CD14-positive monocyte (primary cell): Measurements from ENCODE around the gene CALHM1. TPM values are rescaled to one million over a fixed set of nuclear protein-coding genes. Genes with fewer than 3 reads are reported as not detected.

Experiments used
- DNase-seq, 3 donors: peaks; one replicate each; pipeline ENCODE4 v3.0.0-alpha.2; 2011 to 2022
- H2AFZ ChIP-seq: 2 replicates; pipeline ENCODE4 v1.6.0; 2012; ENCODE audit warnings: mild to moderate bottlenecking, low read depth, low read length, inconsistent platforms; ENCODE audit not compliant: insufficient read depth, poor library complexity, severe bottlenecking
- H3K27ac ChIP-seq, 2 donors: 1 replicate in 1 of 2; 2 replicates in 1 of 2; pipeline ENCODE4 v1.5.1; 2012 to 2013; ENCODE audit warnings: low read length in 2 of 2, control low read depth in 1 of 2, inconsistent platforms in 1 of 2, low read depth in 1 of 2, mild to moderate bottlenecking in 1 of 2
- H3K27me3 ChIP-seq, 2 donors: one replicate each; pipeline versions ENCODE4 v1.6.0 to v1.6.1; 2011 to 2013; ENCODE audit warnings: low read length in 2 of 2; ENCODE audit not compliant: control insufficient read depth in 2 of 2, insufficient read depth in 2 of 2
- H3K36me3 ChIP-seq, 2 donors: replicated peaks in 1 of 2; 1 replicate in 1 of 2; 2 replicates in 1 of 2; pipeline versions ENCODE4 v1.5.1 to v1.6.1; 2012 to 2013; ENCODE audit warnings: low read length in 2 of 2, control low read depth in 1 of 2, inconsistent platforms in 1 of 2, mild to moderate bottlenecking in 1 of 2; ENCODE audit not compliant: insufficient read depth in 2 of 2, control insufficient read depth in 1 of 2
- H3K4me1 ChIP-seq, 2 donors: 1 replicate in 1 of 2; 2 replicates in 1 of 2; pipeline versions ENCODE4 v1.5.1 to v1.6.1; 2012 to 2013; ENCODE audit warnings: low read length in 2 of 2, control low read depth in 1 of 2, inconsistent platforms in 1 of 2, mild to moderate bottlenecking in 1 of 2, moderate library complexity in 1 of 2; ENCODE audit not compliant: insufficient read depth in 2 of 2, control insufficient read depth in 1 of 2
- H3K4me2 ChIP-seq: replicated peaks from 2 replicates; pipeline ENCODE3; 2012; ENCODE audit warnings: low read length, moderate library complexity, mild to moderate bottlenecking; ENCODE audit not compliant: poor library complexity, severe bottlenecking; ENCODE audit errors: extremely low read depth
- H3K4me3 ChIP-seq, 3 experiments: fragments of 200-600 bp in 1 of 3; sonication (generic) in 1 of 3; replicated peaks in 1 of 3; 1 replicate in 2 of 3; 2 replicates in 1 of 3; pipeline ENCODE4 v1.5.1; 2011 to 2013; ENCODE audit warnings: low read length in 3 of 3, mild to moderate bottlenecking in 3 of 3, control low read depth in 2 of 3, low read depth in 2 of 3, inconsistent platforms in 1 of 3, moderate library complexity in 1 of 3
- H3K79me2 ChIP-seq: 2 replicates; pipeline ENCODE4 v1.6.0; 2012; ENCODE audit warnings: mild to moderate bottlenecking, control low read depth, inconsistent platforms, low read length, moderate library complexity; ENCODE audit not compliant: insufficient read depth
- H3K9ac ChIP-seq: 2 replicates; pipeline ENCODE4 v1.6.0; 2017; ENCODE audit warnings: low read length, mild to moderate bottlenecking; ENCODE audit not compliant: insufficient read depth, poor library complexity, severe bottlenecking
- H3K9me3 ChIP-seq, 2 donors: replicated peaks in 1 of 2; 1 replicate in 1 of 2; 2 replicates in 1 of 2; pipeline versions ENCODE4 v1.5.1 to v1.6.1; 2012 to 2013; ENCODE audit warnings: low read length in 2 of 2, control low read depth in 1 of 2; ENCODE audit not compliant: control insufficient read depth in 1 of 2, insufficient read depth in 1 of 2
- H4K20me1 ChIP-seq: 2 replicates; pipeline ENCODE4 v1.6.0; 2012; ENCODE audit warnings: mild to moderate bottlenecking, low read length, control low read depth, moderate library complexity; ENCODE audit not compliant: insufficient read depth
- H3K27ac Mint-ChIP-seq, 7 donors: one replicate each; pipeline ENCODE4 v1.8.0; 2020; ENCODE audit warnings: mild to moderate bottlenecking in 7 of 7, mixed read lengths in 7 of 7, moderate library complexity in 6 of 7, inconsistent platforms in 2 of 7
- H3K27me3 Mint-ChIP-seq, 3 donors: one replicate each; pipeline ENCODE4 v1.8.0; 2021 to 2022; ENCODE audit warnings: low read depth in 3 of 3, mild to moderate bottlenecking in 3 of 3, mixed read lengths in 3 of 3, moderate library complexity in 3 of 3, inconsistent platforms in 1 of 3
- H3K36me3 Mint-ChIP-seq, 2 donors: one replicate each; pipeline ENCODE4 v1.8.0; 2020; ENCODE audit warnings: mixed read lengths in 2 of 2, inconsistent platforms in 1 of 2, mild to moderate bottlenecking in 1 of 2
- H3K4me1 Mint-ChIP-seq: one replicate; pipeline ENCODE4 v1.8.0; 2020; ENCODE audit warnings: mild to moderate bottlenecking, mixed read lengths
- H3K4me3 Mint-ChIP-seq, 2 donors: one replicate each; pipeline ENCODE4 v1.8.0; 2020; ENCODE audit warnings: mild to moderate bottlenecking in 2 of 2, mixed read lengths in 2 of 2, moderate library complexity in 1 of 2
- H3K9me3 Mint-ChIP-seq, 7 donors: one replicate each; pipeline ENCODE4 v1.8.0; 2020 to 2022; ENCODE audit warnings: mixed read lengths in 7 of 7, mild to moderate bottlenecking in 6 of 7, moderate library complexity in 6 of 7, inconsistent platforms in 2 of 7
- CTCF ChIP-seq: fragments of 200-600 bp; IDR thresholded peaks from one replicate; pipeline ENCODE4 v1.8.0; 2022; ENCODE audit warnings: antibody characterized with exemption, mild to moderate bottlenecking
- WGBS: methylation state at CpG from one replicate; pipeline ENCODE4 v1.1.5; 2013; ENCODE audit warnings: missing lambda C conversion rate; ENCODE audit not compliant: insufficient coverage; 5-methylcytosine and 5-hydroxymethylcytosine counted together
- intact Hi-C, 2 donors: fragments of 100-400 bp; cut with micrococcal nuclease; formaldehyde crosslinking; loops; one replicate each; pipeline versions ENCODE4 v1.15.0 to v1.15.1; 2023
- polyA plus RNA-seq, 3 donors: library from polyadenylated mRNA; depleted of rRNA in 1 of 3; unstranded in 2 of 3; stranded (reverse) in 1 of 3; fragments of 300-500 nt in 2 of 3; fragments of >200 nt in 1 of 3; fragmentation: Illumina TruSeq in 2 of 3; gene quantifications; 1 replicate in 2 of 3; 2 replicates in 1 of 3; pipeline ENCODE4 v1.2.3, GENCODE V29; 2012 to 2021

Gene CALHM1
- polyA plus RNA-seq, 3 donors = not detected

- Histone ChIP-seq H3K9me3 (no peaks in the 10 kb centered on the region), H3K79me2 (no peaks in the 10 kb centered on the region), H3K4me1 (peaks cover 51 to 59% of the 10 kb centered on the region in 2 donors), H3K4me2 (no peak overlapping the region), H3K4me3 (no peak overlapping the region), H3K36me3 (no peaks in the 10 kb centered on the region), H4K20me1 (no peaks in the 10 kb centered on the region), H3K27me3 (no peaks in the 10 kb centered on the region), H3K27ac (no peak overlapping the region), H2AFZ (no peak overlapping the region), H3K9ac (no peak overlapping the region)
- Mint-ChIP-seq H3K4me3 (no peak overlapping the region), H3K27ac (peak overlapping the region in 1 of 7 donors; percentile 3), H3K9me3 (peaks cover 0 to 9% (median 3%) of the 10 kb centered on the region in 7 donors), H3K36me3 (peaks cover 0 to 5% of the 10 kb centered on the region in 2 donors), H3K27me3 (peaks cover 0 to 8% (median 0%) of the 10 kb centered on the region in 3 donors), H3K4me1 (peaks cover 42% of the 10 kb centered on the region)
- TF ChIP-seq CTCF = no peak
- DNase-seq = no peak
- WGBS = 98% methylated on average over 3 of the region's 3 CpGs
- intact Hi-C loops = no loop called here
These were observed 15.4 kb upstream of the CALHM1 start for GRCh38 chr10:103474077-103474476.

GRCh38 chr10:103473261-103473671 lies 14.6 kb upstream of the CALHM1 start:
- intact Hi-C loops = no loop called here
- H3K27ac Mint-ChIP-seq = peak overlapping the region in 2 of 7 donors; percentile 32 to 53
- H3K4me1 ChIP-seq = peaks cover 58 to 63% of the 10 kb centered on the region in 2 donors

More at GRCh38 chr10:103473261-103473671, 14.6 kb upstream of the CALHM1 start:
- Histone ChIP-seq H3K9me3 (no peaks in the 10 kb centered on the region), H3K27ac (peak overlapping the region; percentile 90), H3K9ac (no peak overlapping the region), H3K4me2 (no peak overlapping the region), H2AFZ (no peak overlapping the region), H4K20me1 (no peaks in the 10 kb centered on the region), H3K4me3 (no peak overlapping the region), H3K36me3 (no peaks in the 10 kb centered on the region), H3K79me2 (no peaks in the 10 kb centered on the region), H3K27me3 (no peaks in the 10 kb centered on the region)
- no peak for TF ChIP-seq CTCF
- Mint-ChIP-seq H3K36me3 (peaks cover 0 to 5% of the 10 kb centered on the region in 2 donors), H3K4me1 (peaks cover 50% of the 10 kb centered on the region), H3K4me3 (no peak overlapping the region), H3K27me3 (peaks cover 0 to 8% (median 0%) of the 10 kb centered on the region in 3 donors), H3K9me3 (peaks cover 0 to 9% (median 3%) of the 10 kb centered on the region in 7 donors)
- WGBS = 96% methylated on average over 30 of the region's 32 CpGs
- no peak for DNase-seq
